Measurements from ENCODE around the gene SH3D19. TPM values are rescaled to one million over a fixed set of nuclear protein-coding genes. Genes with fewer than 3 reads are reported as not detected.

SH3D19 gene
- total RNA-seq, 4 donors from 2014 or later = 159 to 295 (median 224) TPM

DNA sequence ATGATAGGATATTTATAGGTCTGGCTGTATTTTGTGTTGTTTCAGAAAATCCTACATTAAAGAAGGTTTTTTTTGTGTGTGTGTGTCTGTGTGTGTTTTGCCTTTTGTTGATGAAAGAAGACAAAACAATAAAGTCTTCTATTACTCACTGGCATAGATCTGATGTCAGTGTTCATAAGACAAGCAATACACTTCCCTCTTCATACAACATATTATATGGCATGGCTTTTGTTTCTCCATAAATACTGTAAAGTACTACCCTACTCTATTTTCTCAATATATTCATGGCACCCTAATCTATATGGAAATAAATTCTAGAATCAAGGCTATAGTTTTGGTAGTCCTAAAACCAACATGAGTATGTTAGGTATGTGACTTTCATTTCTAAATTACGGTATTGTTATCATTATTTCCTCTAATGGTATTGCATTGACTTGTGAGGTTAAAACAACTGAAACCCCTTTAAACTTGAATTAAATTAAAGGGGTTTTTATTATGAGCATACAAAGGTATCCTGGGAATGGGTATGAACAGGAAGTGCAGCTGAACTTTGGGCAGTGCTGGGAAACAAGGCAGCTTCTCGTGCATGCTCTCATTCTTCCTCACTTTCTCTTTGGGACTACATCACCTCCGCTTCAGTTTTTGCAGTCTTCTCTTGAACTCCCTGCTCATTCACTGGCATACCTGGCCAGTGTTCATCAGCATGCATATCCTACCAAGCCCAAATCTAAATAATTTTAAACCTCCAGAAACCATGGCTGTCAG lies 119.0 kb downstream of the SH3D19 start:
- no peak for DNase-seq

GRCh38 chr4:151205722-151206121 lies 119.7 kb downstream of the SH3D19 start:
- Histone ChIP-seq H3K4me1 (peaks cover 0 to 51% (median 0%) of the 10 kb centered on the region in 4 donors), H3K27ac (peak overlapping the region in 2 of 4 donors; percentile 1 to 75), H3K27me3 (no peaks in the 10 kb centered on the region), H3K36me3 (no peaks in the 10 kb centered on the region), H3K4me3 (no peak overlapping the region), H3K9me3 (no peaks in the 10 kb centered on the region)
- no peak for TF ChIP-seq POLR2A (IDR thresholded peaks at IDR 0.05)
- no peak for TF ChIP-seq CTCF (IDR thresholded peaks at IDR 0.05)
- no peak for DNase-seq

More for the DNA sequence above, 119.0 kb downstream of the SH3D19 start:
- no peaks in the 10 kb centered on the region for H3K27me3 ChIP-seq
- H3K4me1 ChIP-seq = peaks cover 0 to 51% (median 0%) of the 10 kb centered on the region in 4 donors
- H3K4me3 ChIP-seq = no peak overlapping the region
- peak overlapping the region in 2 of 4 donors; percentile 47 to 75 for H3K27ac ChIP-seq
- no peak for TF ChIP-seq CTCF (IDR thresholded peaks at IDR 0.05)
- H3K9me3 ChIP-seq = no peaks in the 10 kb centered on the region
- H3K36me3 ChIP-seq = no peaks in the 10 kb centered on the region

GRCh38 chr4:151204925-151205524 lies 120.4 kb downstream of the SH3D19 start:
- no peak overlapping the region for H3K4me3 ChIP-seq
- no peak for DNase-seq

DNA sequence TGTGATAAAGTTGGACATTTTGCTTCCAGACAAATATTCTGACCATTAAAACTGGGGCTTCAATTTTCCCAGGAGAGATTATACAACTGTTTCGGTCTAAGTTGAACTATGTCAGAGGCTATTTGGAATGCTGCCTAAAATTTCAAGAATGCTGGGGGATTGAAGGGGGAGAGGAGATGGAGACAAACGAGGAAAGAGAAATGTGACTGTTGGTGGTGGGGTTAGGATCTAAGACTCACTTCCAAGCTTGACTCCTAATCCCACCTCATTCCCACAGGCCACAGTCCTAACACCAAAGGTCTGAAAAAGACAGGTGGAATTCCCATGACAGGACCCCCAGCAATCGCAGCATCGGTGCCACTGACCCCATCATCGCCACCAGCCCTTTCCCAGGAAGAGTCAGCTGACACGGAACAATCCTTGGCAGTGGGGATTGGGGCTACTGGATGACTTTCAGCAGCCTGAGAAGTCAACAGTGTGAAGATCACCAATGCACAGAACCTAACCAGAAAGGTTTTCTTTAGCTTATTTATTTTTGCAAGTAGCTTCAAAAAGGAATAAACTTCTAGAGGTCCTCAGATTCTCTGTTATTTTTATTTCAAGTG lies 122.5 kb downstream of the SH3D19 start:
- H3K4me3 ChIP-seq = no peak overlapping the region
- peaks cover 0 to 43% (median 0%) of the 10 kb centered on the region in 4 donors for H3K4me1 ChIP-seq
- DNase-seq = no peak
- TF ChIP-seq POLR2A (IDR thresholded peaks at IDR 0.05) (no peak), CTCF (IDR thresholded peaks at IDR 0.05) (no peak)
- no peaks in the 10 kb centered on the region for H3K36me3 ChIP-seq
- no peaks in the 10 kb centered on the region for H3K27me3 ChIP-seq
- no peaks in the 10 kb centered on the region for H3K9me3 ChIP-seq
- H3K27ac ChIP-seq = peak overlapping the region in 2 of 4 donors; percentile 5 to 37

More at GRCh38 chr4:151204925-151205524, 120.4 kb downstream of the SH3D19 start:
- no peaks in the 10 kb centered on the region for H3K27me3 ChIP-seq
- peaks cover 0 to 51% (median 0%) of the 10 kb centered on the region in 4 donors for H3K4me1 ChIP-seq
- no peaks in the 10 kb centered on the region for H3K36me3 ChIP-seq
- H3K9me3 ChIP-seq = no peaks in the 10 kb centered on the region
- TF ChIP-seq CTCF (IDR thresholded peaks at IDR 0.05) (no peak), POLR2A (IDR thresholded peaks at IDR 0.05) (no peak)
- H3K27ac ChIP-seq = peak overlapping the region in 2 of 4 donors; percentile 1 to 38

DNA sequence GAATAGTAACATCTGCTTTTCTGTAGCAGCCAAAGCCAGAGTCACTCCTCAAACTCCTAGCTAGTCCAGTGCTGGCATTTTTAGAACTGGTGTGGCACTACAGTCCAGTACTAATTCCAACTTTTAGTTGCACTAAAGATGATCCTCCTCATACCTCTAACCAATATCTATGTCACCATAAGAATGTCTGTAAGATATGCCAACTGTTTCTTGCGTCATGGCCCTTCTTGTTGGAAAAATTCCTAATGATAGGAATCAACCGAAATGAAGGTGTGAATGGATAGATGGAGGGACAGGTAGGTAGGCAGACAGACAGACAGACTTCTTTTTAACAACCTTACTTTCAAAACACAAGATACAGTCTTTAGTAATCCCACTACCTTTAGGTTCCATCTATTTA lies 123.0 kb downstream of the SH3D19 start:
- no peaks in the 10 kb centered on the region for H3K36me3 ChIP-seq
- no peak overlapping the region for H3K27ac ChIP-seq
- H3K4me1 ChIP-seq = peaks cover 0 to 39% (median 0%) of the 10 kb centered on the region in 4 donors
- H3K27me3 ChIP-seq = no peaks in the 10 kb centered on the region
- TF ChIP-seq POLR2A (IDR thresholded peaks at IDR 0.05) (no peak), CTCF (IDR thresholded peaks at IDR 0.05) (no peak)
- no peaks in the 10 kb centered on the region for H3K9me3 ChIP-seq
- DNase-seq = no peak
- H3K4me3 ChIP-seq = no peak overlapping the region

Data from Peyer's patch (tissue), 4 donors.